Right atrium auricular region (tissue), 2 donors: Measurements from ENCODE around the gene ENC1. TPM values are rescaled to one million over a fixed set of nuclear protein-coding genes. Genes with fewer than 3 reads are reported as not detected.
"Not testable (repeated sequence)": the region's sequence is repeated elsewhere in the genome, so short reads cannot be mapped to it uniquely, and the experiment has no call there.

Source experiments
- DNase-seq: peaks from one replicate; pipeline ENCODE4 v3.0.0-alpha.2; 2019; ENCODE audit warnings: low spot score
- H3K27ac ChIP-seq, 2 donors: fragments of 200-600 bp; sonication (generic); 1 replicate in 1 of 2; 2 replicates in 1 of 2; pipeline ENCODE4 v1.5.1; 2016 to 2019
- H3K27me3 ChIP-seq, 2 donors: fragments of 200-600 bp; sonication (generic); one replicate each; pipeline versions ENCODE4 v1.5.1 to v1.6.0; 2017 to 2019
- H3K36me3 ChIP-seq: fragments of 200-600 bp; sonication (generic); one replicate; pipeline ENCODE4 v1.5.1; 2016
- H3K4me1 ChIP-seq, 2 donors: fragments of 200-600 bp; sonication (generic); one replicate each; pipeline versions ENCODE4 v1.5.1 to v1.6.0; 2017 to 2019
- H3K4me3 ChIP-seq, 2 donors: fragments of 200-600 bp; sonication (generic); 1 replicate in 1 of 2; 2 replicates in 1 of 2; pipeline ENCODE4 v1.5.1; 2017 to 2019; ENCODE audit warnings: mild to moderate bottlenecking in 1 of 2, moderate library complexity in 1 of 2
- H3K9me3 ChIP-seq, 2 donors: fragments of 200-600 bp; sonication (generic); one replicate each; pipeline ENCODE4 v1.5.1; 2019
- CTCF ChIP-seq, 2 donors: fragments of 200-600 bp; sonication (generic); IDR thresholded peaks; one replicate each; pipeline ENCODE4 v1.5.1; 2019; ENCODE audit warnings: antibody characterized with exemption in 2 of 2
- total RNA-seq, 2 donors: library from RNA; depleted of rRNA; stranded (reverse); fragments of >200 nt; gene quantifications; one replicate each; pipeline ENCODE4 v1.1.0, GENCODE V29; 2016

ENC1 gene
- total RNA-seq, result 10 to 100 TPM in 1 of 2 donors, 1 to 10 TPM in 1; 5.0 to 18.5 TPM

- H3K4me1 ChIP-seq, result peaks cover 0 to 43% of the 10 kb centered on the region in 2 donors
- peak; percentile 81 for DNase-seq
- H3K4me3 ChIP-seq, result peak within 1 kb of the TSS; percentile 47 to 72
- H3K36me3 ChIP-seq, result no peaks in the 10 kb centered on the region
- peak; percentile 15 to 66 for TF ChIP-seq CTCF (IDR thresholded peaks at IDR 0.05)
- H3K9me3 ChIP-seq, result no peaks in the 10 kb centered on the region
- peak within 1 kb of the TSS; percentile 76 to 81 for H3K27ac ChIP-seq
- H3K27me3 ChIP-seq, result no peaks in the 10 kb centered on the region
These were observed at the start of gene ENC1 for GRCh38 chr5:74640450-74640953. Gene ENC1, minus strand, starts transcription at chr5:74640728. Its CDS starts 4,243 bp downstream, at chr5:74636485.

GRCh38 chr5:74686962-74687751 lies 46.6 kb upstream of the ENC1 start:
- Histone ChIP-seq H3K27ac (no peak overlapping the region), H3K4me3 (no peak overlapping the region), H3K9me3 (no peaks in the 10 kb centered on the region), H3K36me3 (peaks cover 9% of the 10 kb centered on the region), H3K27me3 (no peaks in the 10 kb centered on the region), H3K4me1 (peaks cover 0 to 20% of the 10 kb centered on the region in 2 donors)
- no peak for TF ChIP-seq CTCF (IDR thresholded peaks at IDR 0.05)
- no peak for DNase-seq

GRCh38 chr5:74685979-74686631 lies 45.6 kb upstream of the ENC1 start:
- DNase-seq, result no peak
- TF ChIP-seq CTCF (IDR thresholded peaks at IDR 0.05), result no peak
- Histone ChIP-seq H3K27me3 (no peaks in the 10 kb centered on the region), H3K27ac (peak overlapping the region; percentile 81 to 89), H3K36me3 (peaks cover 5% of the 10 kb centered on the region), H3K4me1 (peaks cover 0 to 20% of the 10 kb centered on the region in 2 donors), H3K9me3 (no peaks in the 10 kb centered on the region), H3K4me3 (peak overlapping the region; percentile 91 to 92)

GRCh38 chr5:74684900-74685851 lies 44.6 kb upstream of the ENC1 start, which contains the start of gene HEXB:
Gene HEXB, plus strand, starts transcription at chr5:74685233. Its CDS starts 28 bp downstream, at chr5:74685261.
- Histone ChIP-seq H3K4me3 (peak within 1 kb of the TSS; percentile 91 to 92), H3K36me3 (no peaks in the 10 kb centered on the region), H3K4me1 (peaks cover 0 to 20% of the 10 kb centered on the region in 2 donors), H3K27me3 (no peaks in the 10 kb centered on the region), H3K27ac (peak within 1 kb of the TSS; percentile 81 to 89), H3K9me3 (no peaks in the 10 kb centered on the region)
- DNase-seq, result peak; percentile 92
- peak in 1 of 2 donors; percentile 11 for TF ChIP-seq CTCF (IDR thresholded peaks at IDR 0.05)

GRCh38 chr5:74679966-74680365 lies 39.4 kb upstream of the ENC1 start:
- DNase-seq, result no peak
- no peaks in the 10 kb centered on the region for H3K36me3 ChIP-seq
- no peaks in the 10 kb centered on the region for H3K9me3 ChIP-seq
- no peaks in the 10 kb centered on the region for H3K4me1 ChIP-seq
- H3K4me3 ChIP-seq, result no peak overlapping the region
- H3K27ac ChIP-seq, result no peak overlapping the region
- no peak for TF ChIP-seq CTCF (IDR thresholded peaks at IDR 0.05)
- no peaks in the 10 kb centered on the region for H3K27me3 ChIP-seq

- H3K4me3 ChIP-seq, H3K4me1 ChIP-seq, H3K9me3 ChIP-seq, H3K27me3 ChIP-seq, H3K27ac ChIP-seq, H3K36me3 ChIP-seq, DNase-seq: not testable (repeated sequence)
These were observed 38.8 kb upstream of the ENC1 start for GRCh38 chr5:74679300-74679699.

GRCh38 chr5:74678123-74678522 lies 37.6 kb upstream of the ENC1 start:
- not testable (repeated sequence) for H3K27me3 ChIP-seq, H3K4me3 ChIP-seq, H3K9me3 ChIP-seq, H3K27ac ChIP-seq, H3K36me3 ChIP-seq, H3K4me1 ChIP-seq, DNase-seq

GRCh38 chr5:74676466-74676865 lies 35.9 kb upstream of the ENC1 start:
- H3K36me3 ChIP-seq, H3K27ac ChIP-seq, DNase-seq, H3K27me3 ChIP-seq, H3K4me3 ChIP-seq, H3K9me3 ChIP-seq: not testable (repeated sequence)
- peaks cover 0 to 19% of the 10 kb centered on the region in 2 donors for H3K4me1 ChIP-seq
